Fibroblast of lung (primary cell): ENCODE results near the gene SPO11.

Source experiments
- CTCF ChIP-seq, 2 donors: IDR thresholded peaks in 1 of 2; conservative IDR thresholded peaks in 1 of 2; 1 replicate in 1 of 2; 2 replicates in 1 of 2; pipeline ENCODE4 v1.5.1; 2011 to 2012; ENCODE audit warnings: low read length in 2 of 2, control low read depth in 1 of 2, inconsistent platforms in 1 of 2, low read depth in 1 of 2, mild to moderate bottlenecking in 1 of 2
- EZH2 ChIP-seq: IDR thresholded peaks from 2 replicates; pipeline ENCODE4 v1.5.1; 2012; ENCODE audit warnings: low read length, control low read depth, mild to moderate bottlenecking; ENCODE audit errors: missing control alignments

- TF ChIP-seq EZH2, result no peak
- no peak for TF ChIP-seq CTCF (conservative IDR thresholded peaks at IDR 0.05 in 1 of 2, IDR thresholded peaks at IDR 0.05 in 1 of 2; ENCODE audit: low read depth in 1 of 2, low read length in 2 of 2)
Measured at GRCh38 chr20:57387945-57388371, 58.4 kb downstream of the SPO11 start.
